Mesendoderm (in vitro differentiated cells): ENCODE measurements around the gene ARF3.

Experiments
- DNase-seq: peaks from one replicate; pipeline ENCODE4 v3.0.0; 2013
- H2AK5ac ChIP-seq: 2 replicates; pipeline ENCODE4 v1.6.1; 2013; ENCODE audit warnings: low read length, inconsistent platforms
- H2BK120ac ChIP-seq: 2 replicates; pipeline ENCODE4 v1.6.1; 2013; ENCODE audit warnings: low read depth, mild to moderate bottlenecking, low read length, moderate library complexity, mixed read lengths
- H2BK15ac ChIP-seq: replicated peaks from 2 replicates; pipeline ENCODE4 v1.6.1; 2013; ENCODE audit warnings: low read depth, mild to moderate bottlenecking, moderate library complexity
- H2BK5ac ChIP-seq: 2 replicates; pipeline ENCODE4 v1.6.1; 2013; ENCODE audit warnings: low read length, inconsistent platforms
- H3K18ac ChIP-seq: 2 replicates; pipeline ENCODE4 v1.6.1; 2013; ENCODE audit warnings: mild to moderate bottlenecking, low read length, mixed read lengths
- H3K23ac ChIP-seq: one replicate; pipeline ENCODE4 v1.6.1; 2013; ENCODE audit warnings: low read length
- H3K27ac ChIP-seq: 2 replicates; pipeline ENCODE4 v1.5.1; 2013; ENCODE audit warnings: low read depth, mild to moderate bottlenecking, inconsistent platforms, low read length, moderate library complexity
- H3K27me3 ChIP-seq: 2 replicates; pipeline ENCODE4 v1.6.1; 2013; ENCODE audit warnings: low read length, control low read depth, mild to moderate bottlenecking, inconsistent platforms; ENCODE audit not compliant: insufficient read depth, poor library complexity
- H3K36me3 ChIP-seq: 2 replicates; pipeline ENCODE4 v1.6.1; 2013; ENCODE audit warnings: low read length, inconsistent platforms; ENCODE audit not compliant: control insufficient read depth, insufficient read depth
- H3K4ac ChIP-seq: one replicate; pipeline ENCODE4 v1.6.1; 2013; ENCODE audit warnings: low read depth, mild to moderate bottlenecking, low read length, moderate library complexity
- H3K4me1 ChIP-seq: 2 replicates; pipeline ENCODE4 v1.6.1; 2013; ENCODE audit warnings: low read depth, low read length, inconsistent platforms; ENCODE audit not compliant: control insufficient read depth
- H3K4me2 ChIP-seq: 2 replicates; pipeline ENCODE4 v1.6.1; 2013; ENCODE audit warnings: low read length
- H3K4me3 ChIP-seq: 2 replicates; pipeline ENCODE4 v1.5.1; 2013; ENCODE audit warnings: mild to moderate bottlenecking, low read length
- H3K56ac ChIP-seq: one replicate; pipeline ENCODE4 v1.6.1; 2013; ENCODE audit warnings: low read length
- H3K79me1 ChIP-seq: 2 replicates; pipeline ENCODE4 v1.6.1; 2013; ENCODE audit warnings: low read length, inconsistent platforms
- H3K79me2 ChIP-seq: 2 replicates; pipeline ENCODE4 v1.6.1; 2013; ENCODE audit warnings: mild to moderate bottlenecking, low read length; ENCODE audit not compliant: control insufficient read depth, insufficient read depth
- H3K9ac ChIP-seq: 2 replicates; pipeline ENCODE4 v1.6.1; 2013; ENCODE audit warnings: low read length, inconsistent platforms
- H4K5ac ChIP-seq: one replicate; pipeline ENCODE4 v1.6.1; 2013; ENCODE audit warnings: low read length
- H4K8ac ChIP-seq: one replicate; pipeline ENCODE4 v1.6.1; 2013; ENCODE audit warnings: low read depth, mild to moderate bottlenecking, control low read depth, low read length, moderate library complexity
- WGBS: extraction: QIAGEN DNeasy Blood & Tissue Kit; methylation state at CpG from one replicate; pipeline ENCODE4 v1.1.7; 2013; ENCODE audit warnings: low lambda C conversion rate, missing lambda C conversion rate; ENCODE audit not compliant: insufficient coverage; ENCODE audit errors: extremely low coverage; 5-methylcytosine and 5-hydroxymethylcytosine counted together

Gene ARF3

DNA sequence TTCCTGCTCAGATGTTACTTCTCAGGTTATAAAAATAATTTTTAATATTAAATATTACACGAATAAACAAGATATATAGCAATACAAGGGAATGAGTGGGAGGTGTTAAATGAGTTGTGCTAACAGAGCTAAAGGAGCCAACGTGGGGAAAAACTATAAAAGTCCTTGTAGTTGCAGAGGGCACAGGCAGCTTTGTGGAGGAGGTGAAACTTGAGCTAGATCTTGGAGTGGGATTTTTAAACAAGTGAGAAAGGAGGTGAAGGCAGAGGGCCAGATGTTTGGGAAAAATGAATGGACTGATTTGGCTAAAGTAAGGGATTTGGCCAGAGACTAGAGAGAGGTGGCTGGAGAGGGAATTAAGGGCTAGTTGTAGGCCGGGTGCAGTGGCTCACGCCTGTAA lies 26.8 kb downstream of the ARF3 start:
- Histone ChIP-seq H2BK15ac (no peak overlapping the region), H3K4me2 (no peak overlapping the region), H2BK5ac (no peak overlapping the region), H3K23ac (no peak overlapping the region), H3K36me3 (peaks cover 17% of the 10 kb centered on the region), H3K79me1 (no peaks in the 10 kb centered on the region), H3K4me3 (no peak overlapping the region), H3K27ac (no peak overlapping the region), H3K18ac (no peak overlapping the region), H4K8ac (no peak overlapping the region), H2BK120ac (no peak overlapping the region), H3K4me1 (no peaks in the 10 kb centered on the region), H3K27me3 (no peaks in the 10 kb centered on the region), H2AK5ac (no peak overlapping the region), H3K79me2 (no peaks in the 10 kb centered on the region), H3K56ac (no peak overlapping the region), H4K5ac (no peak overlapping the region), H3K9ac (no peak overlapping the region), H3K4ac (no peak overlapping the region)
- WGBS: 100% methylated on average over 1 of the region's 4 CpGs
- no peak for DNase-seq

GRCh38 chr12:48929551-48929950 lies 27.7 kb downstream of the ARF3 start:
- H3K27me3 ChIP-seq: no peaks in the 10 kb centered on the region
- H3K36me3 ChIP-seq: peaks cover 15% of the 10 kb centered on the region
- H2BK120ac ChIP-seq: no peak overlapping the region
- no peak overlapping the region for H2AK5ac ChIP-seq
- no peak for DNase-seq
- H3K4ac ChIP-seq: no peak overlapping the region
- no peak overlapping the region for H3K4me3 ChIP-seq
- no peak overlapping the region for H4K8ac ChIP-seq
- no peak overlapping the region for H3K18ac ChIP-seq
- H3K56ac ChIP-seq: no peak overlapping the region
- no peak overlapping the region for H3K27ac ChIP-seq
- no peak overlapping the region for H3K23ac ChIP-seq
- no CpG with 5 or more reads among the region's 1 CpG for WGBS
- H3K79me2 ChIP-seq: no peaks in the 10 kb centered on the region
- no peak overlapping the region for H2BK5ac ChIP-seq
- no peak overlapping the region for H4K5ac ChIP-seq
- H3K9ac ChIP-seq: no peak overlapping the region
- H2BK15ac ChIP-seq: no peak overlapping the region
- H3K4me2 ChIP-seq: no peak overlapping the region
- H3K79me1 ChIP-seq: no peaks in the 10 kb centered on the region
- no peaks in the 10 kb centered on the region for H3K4me1 ChIP-seq

DNA sequence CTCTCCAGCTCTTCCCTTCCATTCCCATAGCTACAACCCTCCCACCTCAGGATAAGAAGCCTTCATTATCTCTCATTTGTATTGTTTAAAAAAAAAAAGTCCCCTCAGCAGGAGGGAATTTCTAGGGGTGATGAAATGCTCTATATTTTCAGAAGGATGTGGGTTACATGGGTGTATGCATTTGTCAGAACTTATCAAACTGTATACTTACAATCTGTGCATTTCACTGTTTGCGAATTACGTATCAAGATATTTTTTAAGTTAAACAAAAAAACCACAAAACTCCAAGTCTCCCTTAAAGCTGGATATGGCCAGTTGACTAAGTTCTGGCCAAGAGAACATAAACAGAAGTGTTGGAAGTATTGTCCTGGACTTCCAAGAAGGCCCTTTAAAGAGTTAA lies 30.0 kb downstream of the ARF3 start:
- DNase-seq: no peak
- Histone ChIP-seq H3K27ac (no peak overlapping the region), H2BK15ac (no peak overlapping the region), H3K79me2 (peaks cover 4% of the 10 kb centered on the region), H3K4me1 (peaks cover 3% of the 10 kb centered on the region), H3K4me3 (no peak overlapping the region), H3K9ac (no peak overlapping the region), H3K36me3 (peaks cover 8% of the 10 kb centered on the region), H3K4ac (no peak overlapping the region), H4K8ac (no peak overlapping the region), H3K79me1 (peaks cover 3% of the 10 kb centered on the region), H2BK5ac (no peak overlapping the region), H3K27me3 (no peaks in the 10 kb centered on the region), H4K5ac (no peak overlapping the region), H3K56ac (no peak overlapping the region), H3K18ac (no peak overlapping the region), H2BK120ac (no peak overlapping the region), H3K4me2 (no peak overlapping the region), H3K23ac (no peak overlapping the region), H2AK5ac (no peak overlapping the region)
- WGBS: no CpG with 5 or more reads among the region's 2 CpGs

GRCh38 chr12:48925304-48926011 lies 31.8 kb downstream of the ARF3 start, which contains the start of gene FKBP11:
TSS of gene FKBP11 (minus strand) at chr12:48925492. CDS start at chr12:48925428, 64 bp downstream.
- no CpG with 5 or more reads among the region's 38 CpGs for WGBS
- H2BK5ac ChIP-seq: no peak within 1 kb of the TSS
- peak within 1 kb of the TSS; percentile 87 for H3K4me2 ChIP-seq
- peak within 1 kb of the TSS; percentile 57 for H3K4ac ChIP-seq
- H3K4me1 ChIP-seq: peaks cover 3% of the 10 kb centered on the region
- H3K9ac ChIP-seq: peak within 1 kb of the TSS; percentile 95
- H3K4me3 ChIP-seq: peak within 1 kb of the TSS; percentile 63
- H3K56ac ChIP-seq: peak within 1 kb of the TSS; percentile 94
- no peak within 1 kb of the TSS for H2AK5ac ChIP-seq
- H3K79me2 ChIP-seq: peaks cover 4% of the 10 kb centered on the region
- H3K36me3 ChIP-seq: peaks cover 6% of the 10 kb centered on the region
- peak within 1 kb of the TSS; percentile 54 for H3K18ac ChIP-seq
- no peak within 1 kb of the TSS for H4K8ac ChIP-seq
- no peak within 1 kb of the TSS for H2BK120ac ChIP-seq
- no peak within 1 kb of the TSS for H3K27ac ChIP-seq
- peaks cover 3% of the 10 kb centered on the region for H3K79me1 ChIP-seq
- no peaks in the 10 kb centered on the region for H3K27me3 ChIP-seq
- H4K5ac ChIP-seq: no peak within 1 kb of the TSS
- no peak within 1 kb of the TSS for H3K23ac ChIP-seq
- peak; percentile 80 for DNase-seq
- H2BK15ac ChIP-seq: no peak within 1 kb of the TSS

- Histone ChIP-seq H2BK5ac (no peak overlapping the region), H4K5ac (no peak overlapping the region), H3K4me3 (peak overlapping the region; percentile 63), H3K4me2 (peak overlapping the region; percentile 87), H3K79me2 (peaks cover 4% of the 10 kb centered on the region), H3K18ac (peak overlapping the region; percentile 54), H3K9ac (peak overlapping the region; percentile 95), H4K8ac (no peak overlapping the region), H3K36me3 (peaks cover 6% of the 10 kb centered on the region), H3K27ac (no peak overlapping the region), H3K4me1 (peaks cover 3% of the 10 kb centered on the region), H3K79me1 (peaks cover 3% of the 10 kb centered on the region), H3K27me3 (no peaks in the 10 kb centered on the region), H3K23ac (no peak overlapping the region), H2BK15ac (no peak overlapping the region), H3K56ac (peak overlapping the region; percentile 94), H2AK5ac (no peak overlapping the region), H2BK120ac (no peak overlapping the region), H3K4ac (peak overlapping the region; percentile 57)
- WGBS: no CpG with 5 or more reads among the region's 43 CpGs
- DNase-seq: peak; percentile 77
Measured at GRCh38 chr12:48924617-48925303, 32.5 kb downstream of the ARF3 start.
